Urinary bladder (tissue), 4 donors: ENCODE data around the gene ZNF580. TPM values are rescaled to one million over a fixed set of nuclear protein-coding genes. Genes with fewer than 3 reads are reported as not detected.

ENCODE experiments used
- DNase-seq: peaks from one replicate; pipeline ENCODE4 v3.0.0-alpha.2; 2015; ENCODE audit errors: extremely low spot score
- H3K27ac ChIP-seq: one replicate; pipeline ENCODE4 v1.5.1; 2013; ENCODE audit warnings: low read depth, mild to moderate bottlenecking, moderate library complexity
- H3K36me3 ChIP-seq: one replicate; pipeline ENCODE4 v1.6.1; 2013; ENCODE audit warnings: mild to moderate bottlenecking, moderate library complexity; ENCODE audit not compliant: insufficient read depth
- H3K4me1 ChIP-seq: one replicate; pipeline ENCODE4 v1.6.1; 2013; ENCODE audit warnings: mild to moderate bottlenecking, moderate library complexity; ENCODE audit not compliant: insufficient read depth
- H3K4me3 ChIP-seq: one replicate; pipeline ENCODE4 v1.5.1; 2013; ENCODE audit warnings: low read depth, low read length
- WGBS: extraction: QIAGEN DNeasy Blood & Tissue Kit; methylation state at CpG from one replicate; pipeline ENCODE4 v1.1.7; 2013; 5-methylcytosine and 5-hydroxymethylcytosine counted together
- polyA plus RNA-seq: library from polyadenylated mRNA; stranded (reverse); fragments of 200-250 nt; gene quantifications from one replicate; pipeline ENCODE4 v1.2.3, GENCODE V29; 2013
- total RNA-seq: library from RNA; depleted of rRNA; stranded (reverse); fragments of >200 nt; gene quantifications from one replicate; pipeline ENCODE4 v1.2.3, GENCODE V29; 2014
- donor health status: healthy with polysubstance abuse.
- donor health status: healthy.

The ZNF580 gene
- total and polyA plus RNA-seq, 2 donors: 4.1 to 49.0 TPM

DNA sequence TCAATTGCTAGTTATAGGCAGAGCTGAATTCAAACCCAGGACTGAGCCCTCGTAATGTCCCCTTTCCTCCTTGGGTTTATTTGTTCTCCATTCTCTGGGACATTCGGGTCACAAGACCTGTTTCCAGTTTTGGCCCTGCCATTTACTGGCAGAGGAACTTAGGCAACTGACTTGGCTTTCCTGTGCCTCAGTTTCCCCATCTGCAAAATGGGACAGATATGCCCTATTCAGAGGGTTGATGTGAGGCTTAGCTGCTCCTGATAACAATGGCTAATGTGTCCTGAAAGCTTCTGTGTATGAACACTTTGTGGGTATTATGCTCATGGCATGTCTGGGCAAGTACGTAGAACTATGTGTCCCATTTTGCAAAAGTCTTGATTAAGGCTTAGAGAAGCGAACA lies 39.7 kb upstream of the ZNF580 start:
- 72% methylated on average over 4 of the region's 4 CpGs for WGBS

DNA sequence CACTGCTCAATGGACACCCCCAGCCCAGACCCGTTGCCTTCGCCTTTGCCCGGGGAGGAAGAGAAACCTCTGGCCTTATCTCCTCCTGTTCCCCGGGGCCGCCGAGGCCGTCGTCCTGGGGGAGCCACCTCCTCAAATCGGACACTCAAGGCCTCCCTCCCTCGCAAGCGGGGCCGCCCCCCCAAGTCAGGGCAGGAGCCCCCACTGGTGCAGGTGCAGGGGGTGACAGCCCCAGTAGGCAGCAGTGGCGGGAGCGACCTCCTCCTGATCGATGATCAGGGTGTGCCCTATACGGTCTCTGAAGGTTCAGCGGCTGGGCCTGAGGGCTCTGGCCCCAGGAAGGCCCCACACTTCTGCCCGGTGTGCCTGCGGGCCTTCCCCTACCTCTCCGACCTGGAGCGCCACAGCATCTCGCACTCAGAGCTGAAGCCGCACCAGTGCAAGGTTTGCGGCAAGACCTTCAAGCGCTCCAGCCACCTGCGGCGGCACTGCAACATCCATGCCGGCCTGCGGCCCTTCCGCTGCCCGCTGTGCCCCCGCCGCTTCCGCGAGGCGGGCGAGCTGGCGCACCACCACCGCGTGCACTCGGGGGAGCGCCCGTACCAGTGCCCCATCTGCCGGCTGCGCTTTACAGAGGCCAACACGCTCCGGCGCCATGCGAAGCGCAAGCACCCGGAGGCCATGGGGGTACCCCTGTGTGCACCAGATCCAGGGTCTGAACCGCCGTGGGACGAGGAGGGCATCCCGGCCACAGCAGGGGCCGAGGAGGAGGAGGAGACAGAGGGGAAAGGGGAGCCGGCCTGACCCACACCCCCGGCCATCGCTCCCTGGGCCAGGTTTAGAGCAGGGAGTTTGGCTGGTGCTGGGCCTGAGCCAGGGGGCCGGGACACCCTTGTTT lies 38.4 kb upstream of the ZNF580 start:
- Histone ChIP-seq H3K27ac (no peak overlapping the region), H3K4me1 (no peaks in the 10 kb centered on the region), H3K4me3 (no peak overlapping the region), H3K36me3 (no peaks in the 10 kb centered on the region)
- WGBS: 90% methylated on average over 60 of the region's 60 CpGs
- DNase-seq: no peak

More for the DNA sequence above, 39.7 kb upstream of the ZNF580 start:
- H3K4me1 ChIP-seq: no peaks in the 10 kb centered on the region
- no peaks in the 10 kb centered on the region for H3K36me3 ChIP-seq
- DNase-seq: no peak
- H3K27ac ChIP-seq: peak overlapping the region; percentile 65
- H3K4me3 ChIP-seq: peak overlapping the region; percentile 67

DNA sequence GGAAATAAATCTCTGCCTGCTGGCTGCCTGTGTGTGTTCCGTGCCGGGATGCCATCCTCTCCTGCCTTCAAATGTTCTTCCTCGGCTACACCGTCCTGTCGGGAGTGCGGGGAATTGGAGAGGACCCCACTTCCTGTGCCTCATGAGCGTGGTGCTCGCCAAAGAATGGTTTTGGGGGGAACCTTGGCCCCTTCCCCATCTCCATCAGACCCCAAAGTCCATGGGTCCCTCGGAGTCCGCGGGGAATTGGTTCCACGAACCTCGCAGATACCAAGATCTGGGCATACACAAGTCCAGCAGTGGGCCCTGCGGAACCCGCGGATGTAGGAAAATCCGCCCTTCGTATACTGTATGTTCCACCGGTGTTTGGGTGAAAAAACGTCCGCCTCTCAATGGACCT lies 37.7 kb upstream of the ZNF580 start:
- no peaks in the 10 kb centered on the region for H3K4me1 ChIP-seq
- H3K4me3 ChIP-seq: no peak overlapping the region
- DNase-seq: no peak
- no peaks in the 10 kb centered on the region for H3K36me3 ChIP-seq
- H3K27ac ChIP-seq: no peak overlapping the region
- 90% methylated on average over 21 of the region's 21 CpGs for WGBS

DNA sequence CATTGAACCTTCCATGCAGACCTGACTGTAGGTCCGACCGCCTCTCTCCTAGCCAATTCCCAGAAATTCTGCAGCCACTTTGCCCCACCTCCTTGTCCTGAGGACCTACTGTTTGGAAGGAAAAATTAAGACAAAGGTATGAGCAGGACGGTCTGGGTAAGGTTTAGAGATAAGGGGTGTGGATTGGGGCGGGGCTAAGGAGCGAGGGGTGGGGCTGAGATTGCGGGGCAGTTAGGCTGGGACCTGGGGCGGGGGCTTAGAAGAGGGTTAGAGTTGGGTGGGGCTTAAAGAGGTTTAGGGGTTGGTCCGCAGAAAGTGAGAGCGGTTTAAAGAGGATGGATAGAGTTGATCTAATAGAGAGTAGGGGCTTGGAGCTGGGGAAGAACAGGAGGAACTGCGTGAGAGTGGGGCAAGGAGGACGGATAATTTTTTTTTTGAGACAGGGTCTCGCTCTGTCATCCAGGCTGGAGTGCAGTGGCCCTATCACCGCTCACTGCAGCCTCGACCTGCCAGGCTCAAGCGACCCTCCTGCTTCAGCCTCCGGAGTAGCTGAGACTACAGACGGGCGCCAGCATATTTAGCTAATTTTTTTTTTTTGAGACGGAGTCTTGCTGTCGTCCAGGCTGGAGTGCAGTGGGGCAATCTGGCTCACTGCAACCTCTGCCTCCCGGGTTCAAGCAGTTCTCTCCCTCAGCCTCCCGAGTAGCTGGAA lies 37.1 kb upstream of the ZNF580 start:
- no peak for DNase-seq
- Histone ChIP-seq H3K4me3 (no peak overlapping the region), H3K36me3 (no peaks in the 10 kb centered on the region), H3K4me1 (no peaks in the 10 kb centered on the region), H3K27ac (no peak overlapping the region)
- 73% methylated on average over 22 of the region's 22 CpGs for WGBS

DNA sequence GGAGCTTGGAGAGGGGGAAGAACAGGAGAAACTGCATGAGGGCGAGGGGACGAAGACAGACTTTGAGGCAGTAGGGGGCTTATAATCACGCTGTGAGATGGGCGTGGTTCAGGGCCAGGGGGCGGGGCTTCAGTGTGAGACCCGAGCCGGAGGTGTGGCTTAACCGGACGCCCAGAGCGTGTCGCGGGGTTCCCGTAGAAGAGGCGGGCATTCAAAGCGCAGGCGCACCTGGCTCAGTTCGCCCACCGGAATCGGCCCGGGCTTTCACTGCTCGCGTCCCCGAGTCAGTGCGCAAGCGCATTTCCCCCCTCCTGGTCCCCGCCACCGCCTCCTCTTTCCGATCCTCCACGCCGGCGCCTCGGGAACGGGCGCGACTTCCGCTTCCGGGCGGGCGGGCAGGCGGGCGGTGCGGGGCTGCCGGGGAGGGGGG lies 35.6 kb upstream of the ZNF580 start:
- WGBS: under 1% methylated on average over 43 of the region's 43 CpGs
- Histone ChIP-seq H3K27ac (peak overlapping the region; percentile 70), H3K4me3 (peak overlapping the region; percentile 79), H3K36me3 (no peaks in the 10 kb centered on the region), H3K4me1 (no peaks in the 10 kb centered on the region)
- DNase-seq: peak; percentile 95

DNA sequence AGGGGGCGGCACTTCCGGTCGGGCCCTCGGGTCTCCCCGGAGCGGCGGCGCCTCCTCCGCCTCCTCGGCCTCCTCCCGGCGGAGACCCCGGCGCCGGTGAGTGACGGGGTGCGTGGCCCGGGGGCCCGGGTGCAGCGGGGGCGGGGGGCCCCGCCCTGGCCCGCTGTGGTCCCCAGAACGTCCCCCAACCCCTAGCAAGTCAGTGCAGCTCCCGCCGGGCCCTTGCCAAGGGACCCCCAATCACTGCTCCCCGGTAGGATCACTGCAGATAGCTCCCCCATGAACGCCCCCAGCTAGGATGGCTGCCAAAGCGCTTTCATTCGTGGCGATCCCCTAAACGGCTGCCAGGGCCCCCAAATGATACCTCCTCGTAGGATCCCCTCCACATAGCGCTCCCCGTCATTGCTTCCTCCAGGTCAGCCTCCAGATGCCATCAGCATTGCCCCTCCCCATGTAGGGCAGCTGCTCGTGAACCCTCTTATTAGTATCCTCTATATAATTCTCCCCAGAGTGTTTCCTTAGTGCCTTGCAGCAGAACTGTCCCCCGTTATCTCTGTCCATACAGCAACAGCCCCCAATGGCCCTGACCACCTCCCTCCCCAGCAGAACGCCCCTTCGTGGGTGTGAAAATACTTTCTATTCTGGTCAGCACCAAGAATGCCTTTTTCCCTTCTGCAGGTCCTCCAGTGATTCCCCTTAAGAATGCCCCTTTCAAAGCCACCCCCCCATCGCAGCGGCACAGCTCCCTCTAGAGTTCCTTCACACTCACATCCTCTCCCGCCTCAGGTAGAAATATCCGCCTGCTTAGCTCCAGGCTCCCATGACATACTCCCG lies 34.9 kb upstream of the ZNF580 start, which contains the start of gene ZNF865:
Gene ZNF865 (plus strand): TSS at position 11 of the 834 bp plus-strand sequence. CDS start 7,972 bp downstream, outside the sequence.
- no peaks in the 10 kb centered on the region for H3K36me3 ChIP-seq
- H3K4me3 ChIP-seq: peak within 1 kb of the TSS; percentile 79
- no peaks in the 10 kb centered on the region for H3K4me1 ChIP-seq
- WGBS: under 1% methylated on average over 43 of the region's 44 CpGs
- H3K27ac ChIP-seq: peak within 1 kb of the TSS; percentile 76
- peak; percentile 62 for DNase-seq

DNA sequence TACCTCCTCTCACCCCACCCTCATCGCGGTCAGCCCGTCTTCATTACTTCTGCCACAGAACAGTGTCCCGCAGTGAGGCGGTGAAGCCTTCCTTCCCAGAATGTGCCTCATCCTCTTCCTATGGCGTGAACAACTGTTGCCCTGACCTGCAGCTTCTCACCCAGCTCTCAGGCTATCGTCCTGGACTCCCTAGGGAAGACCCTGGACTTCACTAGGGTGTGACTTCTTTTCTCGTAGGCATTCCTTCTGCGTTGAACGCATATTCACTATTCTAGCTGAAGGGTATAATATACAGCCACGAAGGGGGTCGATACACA lies 34.4 kb upstream of the ZNF580 start:
- 22% methylated on average over 12 of the region's 12 CpGs for WGBS
- no peaks in the 10 kb centered on the region for H3K4me1 ChIP-seq
- peak overlapping the region; percentile 13 for H3K27ac ChIP-seq
- H3K36me3 ChIP-seq: no peaks in the 10 kb centered on the region
- peak overlapping the region; percentile 79 for H3K4me3 ChIP-seq
- DNase-seq: no peak

DNA sequence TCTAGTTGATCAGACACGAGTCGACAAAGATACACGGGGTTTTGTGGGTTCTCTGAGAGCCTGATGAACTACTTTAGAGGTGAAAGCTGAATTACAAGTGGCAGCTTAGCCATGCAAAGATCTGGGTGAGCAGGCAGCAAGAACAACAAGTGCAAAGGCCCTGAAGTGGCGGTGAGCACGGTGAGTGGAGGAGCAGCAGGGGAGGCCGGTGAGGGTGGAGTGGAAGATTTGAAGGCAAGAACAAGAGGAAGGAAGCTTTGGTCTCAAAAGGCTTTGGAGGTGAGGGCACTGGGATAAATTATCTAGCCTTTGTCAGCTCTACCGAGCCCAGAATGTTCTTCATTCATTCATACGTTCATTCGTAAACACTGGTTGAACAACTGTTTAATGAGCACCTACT lies 34.0 kb upstream of the ZNF580 start:
- Histone ChIP-seq H3K4me3 (no peak overlapping the region), H3K36me3 (no peaks in the 10 kb centered on the region), H3K27ac (no peak overlapping the region), H3K4me1 (no peaks in the 10 kb centered on the region)
- WGBS: 77% methylated on average over 9 of the region's 9 CpGs
- DNase-seq: no peak

DNA sequence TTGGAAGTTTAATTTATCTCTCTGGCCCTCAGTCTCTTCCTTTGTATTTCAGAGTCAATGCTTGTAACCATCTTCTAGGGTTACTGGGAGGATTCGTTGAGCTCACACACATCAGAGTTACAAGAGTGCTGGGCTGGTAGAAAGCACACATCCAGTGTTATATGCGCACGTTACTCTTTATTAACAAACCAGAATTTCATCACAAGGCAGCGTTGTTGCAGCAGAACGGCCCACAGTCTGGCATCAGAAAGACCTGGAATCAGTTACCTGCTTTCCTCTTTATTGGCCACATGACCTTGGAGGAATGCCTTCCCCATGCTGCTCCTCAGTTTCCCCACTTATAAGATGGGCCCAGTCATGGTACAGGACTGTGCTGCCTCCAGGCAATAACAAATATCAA lies 31.5 kb upstream of the ZNF580 start:
- H3K27ac ChIP-seq: no peak overlapping the region
- H3K36me3 ChIP-seq: no peaks in the 10 kb centered on the region
- no peak for DNase-seq
- H3K4me3 ChIP-seq: no peak overlapping the region
- WGBS: 95% methylated on average over 5 of the region's 5 CpGs
- H3K4me1 ChIP-seq: no peaks in the 10 kb centered on the region

DNA sequence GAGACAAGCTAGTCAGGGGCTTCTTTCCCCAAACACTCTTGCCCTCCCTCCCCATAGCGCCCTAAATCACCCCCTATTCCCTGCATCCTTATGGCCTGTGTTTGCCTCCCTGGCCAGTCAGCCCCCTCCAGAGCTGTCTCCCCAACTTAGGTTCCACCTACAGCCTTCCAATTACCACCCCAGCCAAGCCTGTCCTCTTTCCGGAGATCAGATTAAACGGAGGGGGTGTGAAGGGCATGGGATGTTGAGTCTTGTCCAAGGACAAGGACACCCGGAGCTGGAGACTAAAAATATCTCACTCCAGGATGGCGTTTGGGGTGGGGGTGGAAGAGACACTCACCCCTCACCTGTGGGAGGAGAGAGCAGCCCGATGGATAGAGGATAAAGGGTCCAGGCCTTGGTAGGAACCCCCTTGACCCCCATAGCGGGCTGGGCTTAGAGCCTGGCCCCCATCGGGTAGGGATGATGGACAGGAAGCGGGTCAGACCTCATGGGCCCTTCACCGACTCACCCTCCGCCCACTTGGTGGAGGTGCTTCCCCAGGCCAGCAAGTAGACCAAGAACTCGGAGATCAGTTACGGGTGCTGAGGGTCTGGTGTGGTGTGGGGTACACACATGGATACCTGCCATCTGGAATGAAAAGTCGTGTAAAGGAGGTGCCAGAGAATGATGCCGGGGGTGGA lies 29.4 kb upstream of the ZNF580 start:
- Histone ChIP-seq H3K4me3 (no peak overlapping the region), H3K27ac (no peak overlapping the region), H3K36me3 (peaks cover 2% of the 10 kb centered on the region), H3K4me1 (no peaks in the 10 kb centered on the region)
- no peak for DNase-seq
- 74% methylated on average over 15 of the region's 15 CpGs for WGBS

DNA sequence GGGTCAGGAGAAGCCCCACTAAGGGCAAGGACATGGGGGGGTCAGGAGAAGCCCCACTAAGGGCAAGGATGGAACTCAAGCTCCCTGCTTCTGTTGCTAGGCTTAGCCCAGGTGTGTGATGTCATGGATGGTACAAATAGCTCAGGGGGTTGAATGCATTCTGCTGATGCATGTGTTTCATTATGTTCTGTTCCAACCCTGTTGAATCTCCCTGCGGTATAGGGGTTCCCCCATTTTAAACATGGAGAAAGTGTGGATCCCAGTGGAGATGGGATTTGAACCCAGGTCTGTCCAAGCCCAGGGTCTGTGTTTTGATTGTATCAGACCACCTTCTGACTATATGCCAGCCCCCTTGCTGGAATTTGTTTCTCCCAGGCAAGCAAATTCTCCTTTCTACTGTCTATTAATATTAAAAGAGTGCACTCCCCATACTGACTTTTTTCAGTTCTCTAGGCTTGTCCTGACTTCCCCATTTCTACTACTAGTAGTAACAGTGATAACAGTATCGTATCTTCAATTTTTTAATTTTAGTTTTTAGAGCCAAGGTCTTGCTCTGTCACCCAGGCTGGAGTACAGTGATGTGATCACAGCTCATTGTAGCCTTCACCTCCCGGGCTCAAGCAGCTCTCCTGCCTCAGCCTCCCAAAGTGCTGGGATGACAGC lies 28.7 kb upstream of the ZNF580 start:
- H3K4me3 ChIP-seq: no peak overlapping the region

DNA sequence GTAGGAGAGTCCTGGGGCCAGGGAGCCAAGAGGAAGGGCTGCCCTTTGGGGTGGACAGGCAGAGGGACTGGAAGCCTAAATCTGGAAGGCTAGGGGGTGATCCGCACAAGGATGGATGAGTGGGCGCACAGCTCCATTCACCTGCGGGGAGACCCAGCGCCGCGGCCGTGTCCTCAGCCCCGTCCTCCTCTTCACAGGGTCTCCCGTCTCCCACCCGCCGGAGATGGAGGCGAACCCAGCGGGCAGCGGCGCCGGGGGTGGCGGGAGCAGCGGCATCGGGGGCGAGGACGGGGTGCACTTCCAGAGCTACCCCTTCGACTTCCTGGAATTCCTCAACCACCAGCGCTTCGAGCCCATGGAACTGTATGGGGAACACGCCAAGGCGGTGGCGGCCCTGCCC lies 27.4 kb upstream of the ZNF580 start:
- Histone ChIP-seq H3K4me1 (no peaks in the 10 kb centered on the region), H3K4me3 (no peak overlapping the region), H3K27ac (no peak overlapping the region), H3K36me3 (peaks cover 2% of the 10 kb centered on the region)
- no peak for DNase-seq
- WGBS: 96% methylated on average over 27 of the region's 27 CpGs

More for the DNA sequence above, 28.7 kb upstream of the ZNF580 start:
- 81% methylated on average over 3 of the region's 3 CpGs for WGBS
- H3K36me3 ChIP-seq: peaks cover 2% of the 10 kb centered on the region
- H3K4me1 ChIP-seq: no peaks in the 10 kb centered on the region
- no peak for DNase-seq
- H3K27ac ChIP-seq: no peak overlapping the region
